SU-DHL-6 (cell line): Measurements from ENCODE around the gene CEACAM6.

Experiments used
- H2AFZ ChIP-seq: fragments of 200-600 bp; sonication (generic); 2 replicates; pipeline ENCODE4 v1.6.1; 2014; ENCODE audit warnings: low read depth, mild to moderate bottlenecking, moderate library complexity, mixed read lengths, antibody characterized with exemption, low read length; ENCODE audit not compliant: severe bottlenecking
- H3F3A ChIP-seq: fragments of 200-600 bp; shearing (Covaris generic); 2 replicates; pipeline ENCODE4 v1.6.0; 2016; ENCODE audit warnings: antibody characterized with exemption, mild to moderate bottlenecking; ENCODE audit not compliant: insufficient read depth
- H3K27ac ChIP-seq: fragments of 200-600 bp; sonication (generic); 2 replicates; pipeline ENCODE4 v1.5.1; 2016; ENCODE audit warnings: low read depth, mild to moderate bottlenecking, low read length, moderate library complexity, mixed read lengths
- H3K27me3 ChIP-seq: fragments of 200-600 bp; sonication (generic), shearing (Covaris generic); 2 replicates; pipeline ENCODE4 v1.6.0; 2014; ENCODE audit warnings: mild to moderate bottlenecking, low read length
- H3K36me3 ChIP-seq: fragments of 200-600 bp; sonication (generic); 2 replicates; pipeline ENCODE4 v1.6.1; 2014; ENCODE audit warnings: mild to moderate bottlenecking, low read length, mixed read lengths
- H3K4me2 ChIP-seq: fragments of 300-600, 200-600 bp; shearing (Covaris generic), sonication (generic); 2 replicates; pipeline ENCODE4 v1.6.0; 2014; ENCODE audit warnings: low read length, low read depth, mild to moderate bottlenecking; ENCODE audit not compliant: poor library complexity, severe bottlenecking
- H3K4me3 ChIP-seq: fragments of 200-600 bp; sonication (generic); 2 replicates; pipeline ENCODE4 v1.5.1; 2014; ENCODE audit warnings: antibody characterized with exemption, low read length, mild to moderate bottlenecking, mixed read lengths; ENCODE audit not compliant: insufficient read depth, poor library complexity, severe bottlenecking
- H3K79me2 ChIP-seq: fragments of 200-600 bp; sonication (generic); 2 replicates; pipeline ENCODE4 v1.6.1; 2014; ENCODE audit warnings: mild to moderate bottlenecking, low read length, moderate library complexity; ENCODE audit not compliant: insufficient read depth
- H3K9ac ChIP-seq: fragments of 200-600 bp; sonication (generic); 2 replicates; pipeline ENCODE4 v1.7.0; 2014; ENCODE audit warnings: mild to moderate bottlenecking, low read length
- H3K9me2 ChIP-seq: fragments of 200-600 bp; sonication (generic); replicated peaks from 2 replicates; pipeline ENCODE4 v1.6.1; 2014; ENCODE audit warnings: low read length; ENCODE audit not compliant: insufficient read depth
- H3K9me3 ChIP-seq: fragments of 200-600 bp; sonication (generic); 2 replicates; pipeline ENCODE4 v1.6.1; 2014; ENCODE audit warnings: low read length, mixed read lengths; ENCODE audit not compliant: insufficient read depth
- H4K20me1 ChIP-seq: fragments of 200-600 bp; sonication (generic); 2 replicates; pipeline ENCODE4 v1.6.1; 2014; ENCODE audit warnings: low read depth, mild to moderate bottlenecking, antibody characterized with exemption, low read length, moderate library complexity, mixed read lengths
- EZH2phosphoT487 ChIP-seq: fragments of 200-600 bp; sonication (generic), shearing (Covaris generic); conservative IDR thresholded peaks from 2 replicates; pipeline ENCODE4 v1.6.1; 2018; ENCODE audit warnings: mild to moderate bottlenecking, antibody characterized with exemption, low read length, moderate library complexity, mixed read lengths
- TF ChIP-seq, protein P1 (sequence below): fragments of 200-600 bp; sonication (generic); IDR thresholded peaks from one replicate; pipeline ENCODE4 v1.5.1; 2017; ENCODE audit warnings: antibody characterized with exemption, mild to moderate bottlenecking, low read length, moderate library complexity; ENCODE audit not compliant: insufficient read depth, poor library complexity, severe bottlenecking

The CEACAM6 gene

DNA sequence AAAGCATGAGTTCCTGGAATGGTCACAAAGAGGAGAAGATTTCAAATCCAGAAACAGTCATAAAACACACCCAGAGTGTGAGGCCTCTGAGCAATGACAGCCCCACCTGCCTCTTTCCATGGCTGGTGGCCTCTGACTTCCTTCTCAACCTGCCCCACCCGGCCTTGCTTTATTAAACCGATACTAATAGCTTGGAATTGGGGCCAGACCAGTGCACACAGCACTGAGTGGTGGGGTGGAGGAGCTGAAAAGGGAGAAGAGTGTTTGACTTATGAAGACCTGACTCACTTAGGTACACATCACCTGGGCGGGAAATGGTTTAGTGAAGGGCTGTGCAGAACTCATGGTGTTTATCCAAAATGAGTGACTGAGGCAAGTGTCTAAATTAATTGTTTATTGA lies 20.7 kb upstream of the CEACAM6 start:
- H3K4me3 ChIP-seq: no peak overlapping the region
- no peak overlapping the region for H2AFZ ChIP-seq
- no peaks in the 10 kb centered on the region for H3K79me2 ChIP-seq
- TF ChIP-seq EZH2phosphoT487: no peak
- TF ChIP-seq, protein P1, sequence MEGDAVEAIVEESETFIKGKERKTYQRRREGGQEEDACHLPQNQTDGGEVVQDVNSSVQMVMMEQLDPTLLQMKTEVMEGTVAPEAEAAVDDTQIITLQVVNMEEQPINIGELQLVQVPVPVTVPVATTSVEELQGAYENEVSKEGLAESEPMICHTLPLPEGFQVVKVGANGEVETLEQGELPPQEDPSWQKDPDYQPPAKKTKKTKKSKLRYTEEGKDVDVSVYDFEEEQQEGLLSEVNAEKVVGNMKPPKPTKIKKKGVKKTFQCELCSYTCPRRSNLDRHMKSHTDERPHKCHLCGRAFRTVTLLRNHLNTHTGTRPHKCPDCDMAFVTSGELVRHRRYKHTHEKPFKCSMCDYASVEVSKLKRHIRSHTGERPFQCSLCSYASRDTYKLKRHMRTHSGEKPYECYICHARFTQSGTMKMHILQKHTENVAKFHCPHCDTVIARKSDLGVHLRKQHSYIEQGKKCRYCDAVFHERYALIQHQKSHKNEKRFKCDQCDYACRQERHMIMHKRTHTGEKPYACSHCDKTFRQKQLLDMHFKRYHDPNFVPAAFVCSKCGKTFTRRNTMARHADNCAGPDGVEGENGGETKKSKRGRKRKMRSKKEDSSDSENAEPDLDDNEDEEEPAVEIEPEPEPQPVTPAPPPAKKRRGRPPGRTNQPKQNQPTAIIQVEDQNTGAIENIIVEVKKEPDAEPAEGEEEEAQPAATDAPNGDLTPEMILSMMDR: no peak
- no peak overlapping the region for H3K27ac ChIP-seq
- H4K20me1 ChIP-seq: no peaks in the 10 kb centered on the region
- H3K4me2 ChIP-seq: no peak overlapping the region
- no peaks in the 10 kb centered on the region for H3K36me3 ChIP-seq
- no peaks in the 10 kb centered on the region for H3K9me3 ChIP-seq
- H3F3A ChIP-seq: no peaks in the 10 kb centered on the region
- H3K9ac ChIP-seq: no peak overlapping the region
- H3K27me3 ChIP-seq: no peaks in the 10 kb centered on the region; the same call in 1 of the 2 replicates
- no peaks in the 10 kb centered on the region for H3K9me2 ChIP-seq

DNA sequence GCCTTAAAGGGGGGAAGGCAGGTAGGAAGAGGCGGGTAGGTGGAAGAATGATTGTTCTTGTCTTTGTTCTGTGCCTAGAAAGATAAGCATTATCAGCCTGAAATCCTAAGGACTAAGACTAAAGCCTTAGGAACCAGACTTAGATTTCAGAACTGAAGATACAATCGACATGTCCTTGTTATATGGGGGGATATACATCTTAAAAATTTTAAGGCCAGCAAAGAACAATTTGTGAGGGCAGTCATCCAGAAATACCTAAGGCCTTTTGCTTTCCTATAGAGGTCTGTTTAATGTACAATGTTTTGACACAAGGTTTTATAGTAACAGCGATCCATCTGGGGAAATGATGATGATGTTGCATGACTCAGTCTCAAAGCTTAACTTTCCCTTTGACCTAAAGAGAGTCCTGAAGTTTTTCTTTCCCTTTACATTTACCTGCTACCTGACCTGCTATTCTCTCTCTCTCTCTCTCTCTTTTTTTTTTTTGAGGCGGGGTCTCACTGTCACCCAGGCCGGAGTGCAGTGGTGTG lies 20.2 kb upstream of the CEACAM6 start:
- no peak for TF ChIP-seq EZH2phosphoT487
- TF ChIP-seq, protein P1: no peak
- H3K4me2 ChIP-seq: no peak overlapping the region
- no peaks in the 10 kb centered on the region for H3K9me3 ChIP-seq
- H3K36me3 ChIP-seq: no peaks in the 10 kb centered on the region
- H3K79me2 ChIP-seq: no peaks in the 10 kb centered on the region
- H4K20me1 ChIP-seq: no peaks in the 10 kb centered on the region
- H3K9ac ChIP-seq: no peak overlapping the region
- H3K27me3 ChIP-seq: no peaks in the 10 kb centered on the region; the same call in 1 of the 2 replicates
- no peaks in the 10 kb centered on the region for H3K9me2 ChIP-seq
- no peak overlapping the region for H3K27ac ChIP-seq
- no peak overlapping the region for H2AFZ ChIP-seq
- no peaks in the 10 kb centered on the region for H3F3A ChIP-seq
- no peak overlapping the region for H3K4me3 ChIP-seq

DNA sequence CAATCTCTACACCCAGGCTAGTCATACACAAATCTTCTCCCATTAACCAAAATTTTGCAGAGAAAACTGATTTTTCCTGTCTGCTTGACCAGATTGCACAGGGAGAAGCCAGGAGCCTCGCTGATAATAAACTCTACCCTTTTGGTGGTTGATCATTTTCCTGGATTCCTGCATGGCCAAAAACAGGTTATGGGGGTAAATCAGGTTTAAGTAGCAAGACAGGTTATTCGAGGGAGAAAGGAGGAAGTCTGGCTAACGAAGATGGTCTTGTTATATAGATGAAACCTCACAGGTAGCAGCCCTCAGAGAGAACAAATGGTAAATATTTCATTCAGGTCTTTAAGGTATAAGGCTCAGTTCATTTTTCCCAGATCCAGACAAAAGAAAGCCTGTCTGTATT lies 16.0 kb upstream of the CEACAM6 start:
- Histone ChIP-seq H3K9ac (no peak overlapping the region), H2AFZ (no peak overlapping the region), H3K27me3 (no peaks in the 10 kb centered on the region; the same call in 1 of the 2 replicates), H3K9me2 (no peaks in the 10 kb centered on the region), H3K36me3 (no peaks in the 10 kb centered on the region), H3K27ac (no peak overlapping the region), H4K20me1 (no peaks in the 10 kb centered on the region), H3F3A (no peaks in the 10 kb centered on the region), H3K4me3 (no peak overlapping the region), H3K9me3 (no peaks in the 10 kb centered on the region), H3K4me2 (no peak overlapping the region), H3K79me2 (no peaks in the 10 kb centered on the region)
- no peak for TF ChIP-seq EZH2phosphoT487
- TF ChIP-seq, protein P1: no peak
